Activated T-cell treated with anti-CD3 and anti-CD28 coated beads, Interleukin-2, amount 50 U/mL, for 4 hours (primary cell): ENCODE measurements around the gene PPP1R12A. TPM values are rescaled to one million over a fixed set of nuclear protein-coding genes. Genes with fewer than 3 reads are reported as not detected.
"Not testable (repeated sequence)": the region's sequence is repeated elsewhere in the genome, so short reads cannot be mapped to it uniquely, and the experiment has no call there.

Source experiments
- ATAC-seq, 2 donors: fragments of 200-7000 bp; cut with Tn5 transposase; one replicate each; pipeline ENCODE4 v1.10.0; 2021
- DNase-seq: peaks from one replicate; pipeline ENCODE4 v3.0.0-alpha.2; 2020
- H3K27me3 Mint-ChIP-seq: one replicate; pipeline ENCODE4 v1.8.0; 2021; ENCODE audit warnings: low read depth, mixed read lengths
- H3K36me3 Mint-ChIP-seq: one replicate; pipeline ENCODE4 v1.8.0; 2022; ENCODE audit warnings: mixed read lengths; ENCODE audit not compliant: insufficient read depth
- H3K4me1 Mint-ChIP-seq: one replicate; pipeline ENCODE4 v1.8.0; 2021; ENCODE audit warnings: low read depth, mixed read lengths
- H3K4me3 Mint-ChIP-seq: one replicate; pipeline ENCODE4 v1.8.0; 2021; ENCODE audit warnings: mild to moderate bottlenecking, moderate library complexity, mixed read lengths
- H3K9me3 Mint-ChIP-seq: one replicate; pipeline ENCODE4 v1.8.0; 2021; ENCODE audit warnings: mixed read lengths
- total RNA-seq, 3 donors: library from RNA; stranded (reverse); gene quantifications; one replicate each; pipeline ENCODE4 v1.2.1, GENCODE V29; 2021

Gene PPP1R12A
- total RNA-seq, 3 donors from 2014 or later = 51.0 to 62.5 (median 56.8) TPM

DNA sequence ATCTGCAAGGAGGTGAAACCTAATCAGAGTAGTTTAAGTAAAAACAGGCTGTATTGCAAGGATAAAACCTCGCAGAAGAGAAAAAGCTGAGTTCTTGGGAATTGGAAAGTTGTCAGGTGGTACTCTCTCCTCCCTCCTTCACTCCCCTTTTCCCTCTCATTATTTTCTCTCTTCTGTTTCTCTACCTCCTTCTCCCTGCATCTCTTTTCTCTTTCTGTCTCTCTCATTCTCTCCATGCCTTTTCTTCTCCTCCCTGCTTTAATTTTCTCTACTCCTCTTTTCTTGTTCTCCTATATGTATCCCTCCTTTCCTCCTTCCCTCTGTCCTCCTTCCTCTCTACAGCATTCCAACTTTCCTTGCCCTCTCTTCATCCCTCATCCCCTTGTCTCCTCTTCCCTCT is 14.2 kb upstream of the PPP1R12A start:
- no peaks in the 10 kb centered on the region for H3K4me1 Mint-ChIP-seq
- no peak for ATAC-seq
- H3K36me3 Mint-ChIP-seq = no peaks in the 10 kb centered on the region
- peaks cover 1% of the 10 kb centered on the region for H3K9me3 Mint-ChIP-seq
- DNase-seq = no peak
- H3K4me3 Mint-ChIP-seq = no peak overlapping the region
- peaks cover 5% of the 10 kb centered on the region for H3K27me3 Mint-ChIP-seq

GRCh38 chr12:79945433-79945832 is 10.5 kb upstream of the PPP1R12A start:
- DNase-seq (no peak), ATAC-seq (no peak)
- Mint-ChIP-seq H3K27me3 (peaks cover 3% of the 10 kb centered on the region), H3K36me3 (no peaks in the 10 kb centered on the region), H3K9me3 (no peaks in the 10 kb centered on the region), H3K4me3 (no peak overlapping the region), H3K4me1 (no peaks in the 10 kb centered on the region)

GRCh38 chr12:79944565-79944964 is 9.7 kb upstream of the PPP1R12A start:
- DNase-seq (no peak), ATAC-seq (no peak)
- H3K4me3 Mint-ChIP-seq = no peak overlapping the region
- H3K9me3 Mint-ChIP-seq = no peaks in the 10 kb centered on the region
- peaks cover 3% of the 10 kb centered on the region for H3K27me3 Mint-ChIP-seq
- H3K36me3 Mint-ChIP-seq = no peaks in the 10 kb centered on the region
- no peaks in the 10 kb centered on the region for H3K4me1 Mint-ChIP-seq

- H3K36me3 Mint-ChIP-seq, H3K9me3 Mint-ChIP-seq, H3K27me3 Mint-ChIP-seq, DNase-seq, ATAC-seq, H3K4me3 Mint-ChIP-seq, H3K4me1 Mint-ChIP-seq: not testable (repeated sequence)
Measured at GRCh38 chr12:79942846-79943245, 7.9 kb upstream of the PPP1R12A start.

GRCh38 chr12:79939728-79940310 is 4.9 kb upstream of the PPP1R12A start:
- Mint-ChIP-seq H3K4me1 (peaks cover 9% of the 10 kb centered on the region), H3K4me3 (no peak overlapping the region), H3K36me3 (peaks cover 1% of the 10 kb centered on the region), H3K9me3 (no peaks in the 10 kb centered on the region), H3K27me3 (no peaks in the 10 kb centered on the region)
- ATAC-seq = no peak
- DNase-seq = no peak

DNA sequence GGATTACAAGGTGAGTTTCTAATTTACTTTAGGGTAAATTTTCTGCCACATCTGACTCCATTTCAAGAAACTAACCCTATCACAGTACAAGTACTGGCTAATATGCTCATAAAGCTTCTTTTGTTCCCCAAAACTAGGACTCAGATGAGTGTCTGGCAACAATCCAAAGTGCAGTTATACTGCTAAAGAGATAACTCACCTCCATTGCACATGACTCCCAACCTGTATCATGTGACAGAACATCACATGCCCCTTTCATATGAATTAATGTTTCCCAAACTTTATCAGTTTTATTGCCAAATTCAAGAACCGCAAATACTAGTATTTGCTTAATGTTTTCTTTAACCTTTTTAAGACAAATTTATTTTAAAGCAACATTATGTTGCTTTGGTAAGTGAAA is 3.9 kb upstream of the PPP1R12A start:
- Mint-ChIP-seq H3K9me3 (no peaks in the 10 kb centered on the region), H3K4me1 (peaks cover 9% of the 10 kb centered on the region), H3K4me3 (no peak overlapping the region), H3K36me3 (peaks cover 1% of the 10 kb centered on the region), H3K27me3 (no peaks in the 10 kb centered on the region)
- DNase-seq (no peak), ATAC-seq (no peak)

DNA sequence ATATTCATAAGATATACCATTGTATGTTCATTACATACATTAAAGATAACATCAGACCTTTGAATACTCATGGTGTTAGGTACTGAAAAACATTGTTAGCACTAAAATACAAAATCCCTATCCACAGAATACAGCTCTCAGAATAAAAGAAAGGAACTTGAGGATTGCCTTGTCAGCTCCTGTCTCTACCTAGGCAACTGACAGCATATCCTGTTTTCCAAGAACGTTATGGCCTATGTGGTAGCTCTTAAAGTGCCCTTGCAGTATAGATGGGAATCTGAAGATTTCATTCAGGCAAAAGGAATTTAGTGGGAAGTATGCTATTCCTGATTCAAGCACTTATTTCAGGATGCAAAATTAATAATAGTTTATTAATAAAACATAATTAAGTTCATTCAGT is 1.8 kb upstream of the PPP1R12A start:
- peaks cover 1% of the 10 kb centered on the region for H3K36me3 Mint-ChIP-seq
- H3K4me3 Mint-ChIP-seq = no peak overlapping the region
- H3K9me3 Mint-ChIP-seq = no peaks in the 10 kb centered on the region
- ATAC-seq (no peak), DNase-seq (no peak)
- peaks cover 22% of the 10 kb centered on the region for H3K4me1 Mint-ChIP-seq
- H3K27me3 Mint-ChIP-seq = no peaks in the 10 kb centered on the region

DNA sequence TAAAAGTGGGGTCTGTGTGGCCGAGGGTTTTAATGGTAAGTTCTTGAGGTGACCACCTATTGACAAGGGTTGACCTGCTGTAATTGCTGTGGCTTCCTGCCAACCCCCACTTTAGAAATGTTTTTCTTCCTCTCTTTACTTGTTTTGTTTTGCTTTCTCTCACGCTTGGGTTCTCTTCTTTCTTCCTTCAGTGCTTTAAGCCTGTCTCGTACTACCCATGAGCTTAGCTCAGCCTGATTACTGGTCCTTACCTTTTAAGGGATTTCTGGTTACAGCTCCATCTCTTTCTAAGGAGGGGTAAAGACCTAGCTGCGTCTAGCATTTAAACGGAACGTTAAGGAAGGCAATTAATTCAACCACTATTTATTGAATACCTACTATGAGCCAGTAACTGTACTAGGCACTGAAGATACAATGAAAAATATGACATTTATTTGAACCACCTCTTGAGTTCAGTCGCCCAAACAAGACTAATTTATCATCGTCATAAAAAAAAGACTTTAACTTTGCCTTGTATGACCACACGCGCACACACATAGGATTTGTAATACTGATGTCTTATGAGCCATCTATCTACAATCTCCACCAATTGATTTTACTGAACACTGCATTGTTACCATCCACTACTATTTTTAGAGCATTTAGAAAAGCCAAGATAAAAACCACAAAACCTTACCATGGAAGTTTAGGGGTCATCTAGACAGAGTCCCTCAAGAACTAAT is 888 bp upstream of the PPP1R12A start:
- DNase-seq = no peak
- no peaks in the 10 kb centered on the region for H3K9me3 Mint-ChIP-seq
- peaks cover 1% of the 10 kb centered on the region for H3K36me3 Mint-ChIP-seq
- H3K4me1 Mint-ChIP-seq = peaks cover 25% of the 10 kb centered on the region
- ATAC-seq = no peak
- H3K27me3 Mint-ChIP-seq = no peaks in the 10 kb centered on the region
- peak overlapping the region; percentile 99 for H3K4me3 Mint-ChIP-seq

DNA sequence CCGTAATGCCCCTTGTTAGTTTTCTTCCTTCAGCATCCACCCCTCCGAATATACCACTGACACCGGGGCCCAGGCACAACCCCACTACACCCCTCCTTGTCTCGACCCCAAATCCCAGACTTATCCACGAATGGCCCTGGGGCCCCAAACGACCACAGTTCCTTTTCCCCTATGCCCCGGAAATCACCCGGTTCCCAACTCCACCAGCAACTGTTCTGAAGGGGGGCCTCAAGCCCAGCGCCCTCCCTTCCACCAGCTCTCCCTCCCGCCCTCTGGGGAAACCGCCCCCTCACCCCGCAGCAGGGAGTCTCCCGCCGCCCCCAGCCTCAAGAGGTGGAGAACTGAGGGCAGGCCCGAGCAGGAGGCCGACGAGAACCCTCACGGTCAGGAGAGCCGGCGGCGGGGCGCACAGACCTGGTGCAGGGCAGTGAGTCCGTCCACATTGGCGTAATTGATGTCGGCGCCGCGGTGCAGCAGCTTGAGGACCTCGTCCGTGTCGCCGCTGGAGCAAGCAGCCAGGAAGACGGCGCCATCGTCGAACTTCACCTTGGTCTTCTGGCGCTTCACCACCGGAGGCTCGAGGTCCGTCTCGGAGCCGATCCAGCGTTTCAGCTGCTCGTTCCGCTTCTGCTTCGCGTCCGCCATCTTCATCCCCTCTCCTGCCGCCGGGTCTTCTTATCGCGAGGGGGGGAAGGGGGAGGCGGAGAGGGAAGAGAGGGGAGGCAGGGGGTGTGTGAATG is 446 bp downstream of the PPP1R12A start:
- Mint-ChIP-seq H3K36me3 (peaks cover 1% of the 10 kb centered on the region), H3K9me3 (no peaks in the 10 kb centered on the region), H3K4me1 (peaks cover 34% of the 10 kb centered on the region), H3K4me3 (peak overlapping the region; percentile 99), H3K27me3 (no peaks in the 10 kb centered on the region)
- DNase-seq (peak; percentile 37), ATAC-seq (peak; percentile 25 to 37)

DNA sequence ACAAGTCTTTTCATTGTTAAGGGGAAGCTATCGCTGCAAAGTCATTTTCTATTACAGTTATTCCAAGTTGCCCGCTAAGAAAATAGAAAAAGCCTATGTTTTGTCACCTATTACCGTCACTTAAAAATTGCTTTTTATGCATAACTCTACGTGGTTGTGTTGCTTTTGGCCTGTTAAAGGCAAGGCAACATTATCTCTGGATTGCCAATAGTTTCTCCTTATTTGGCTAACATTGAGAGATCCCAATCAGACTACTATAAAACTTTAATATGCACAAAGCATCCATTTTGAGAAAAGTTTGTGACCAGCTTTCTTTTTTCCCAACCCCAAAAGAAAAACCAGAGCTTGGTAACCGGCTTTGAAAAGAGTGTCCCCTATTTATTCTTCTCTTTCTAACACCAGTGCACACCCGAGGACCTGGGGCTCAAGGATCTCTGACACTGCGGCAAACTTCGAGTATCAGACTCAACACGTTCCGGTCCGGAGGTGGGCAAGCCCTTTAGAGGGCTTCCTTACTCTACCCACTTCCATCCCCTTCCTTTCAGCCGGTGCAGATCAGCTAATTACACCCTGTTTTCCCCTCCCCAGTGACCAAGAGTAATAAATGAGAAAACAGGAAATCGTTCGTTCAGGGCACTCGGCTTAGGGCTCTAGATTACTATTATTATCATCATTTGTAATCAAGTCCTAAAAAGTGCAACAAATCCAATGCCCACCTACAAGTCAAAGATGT is 1.2 kb downstream of the PPP1R12A start:
- no peaks in the 10 kb centered on the region for H3K9me3 Mint-ChIP-seq
- peak overlapping the region; percentile 99 for H3K4me3 Mint-ChIP-seq
- H3K27me3 Mint-ChIP-seq = no peaks in the 10 kb centered on the region
- DNase-seq (no peak), ATAC-seq (no peak)
- H3K4me1 Mint-ChIP-seq = peaks cover 39% of the 10 kb centered on the region
- peaks cover 1% of the 10 kb centered on the region for H3K36me3 Mint-ChIP-seq

- Mint-ChIP-seq H3K27me3 (no peaks in the 10 kb centered on the region), H3K9me3 (no peaks in the 10 kb centered on the region), H3K36me3 (peaks cover 1% of the 10 kb centered on the region), H3K4me3 (peak overlapping the region; percentile 99), H3K4me1 (peaks cover 46% of the 10 kb centered on the region)
- ATAC-seq (no peak), DNase-seq (no peak)
Measured at GRCh38 chr12:79933043-79933442, 1.9 kb downstream of the PPP1R12A start.

DNA sequence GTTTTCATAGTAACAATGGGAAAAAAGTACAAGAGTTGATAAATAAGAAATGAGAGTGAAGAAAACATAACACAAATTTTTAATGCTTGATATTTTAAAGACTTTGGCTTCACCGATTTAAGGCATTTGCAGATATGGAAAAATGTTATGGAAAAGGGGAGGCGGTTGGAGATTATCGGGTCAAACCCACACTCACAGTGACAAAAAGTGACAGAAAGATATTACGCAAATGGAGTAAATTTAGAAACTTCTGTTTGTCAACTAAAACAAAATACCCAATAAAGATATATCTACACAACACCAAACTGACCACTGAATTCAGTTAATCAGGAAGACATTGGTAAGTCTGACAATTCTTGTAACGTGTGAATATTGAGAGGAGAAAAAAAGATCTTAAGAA is 2.5 kb downstream of the PPP1R12A start:
- H3K9me3 Mint-ChIP-seq = no peaks in the 10 kb centered on the region
- ATAC-seq = no peak
- peaks cover 51% of the 10 kb centered on the region for H3K4me1 Mint-ChIP-seq
- no peak for DNase-seq
- H3K4me3 Mint-ChIP-seq = peak overlapping the region; percentile 99
- H3K27me3 Mint-ChIP-seq = no peaks in the 10 kb centered on the region
- peaks cover 1% of the 10 kb centered on the region for H3K36me3 Mint-ChIP-seq

DNA sequence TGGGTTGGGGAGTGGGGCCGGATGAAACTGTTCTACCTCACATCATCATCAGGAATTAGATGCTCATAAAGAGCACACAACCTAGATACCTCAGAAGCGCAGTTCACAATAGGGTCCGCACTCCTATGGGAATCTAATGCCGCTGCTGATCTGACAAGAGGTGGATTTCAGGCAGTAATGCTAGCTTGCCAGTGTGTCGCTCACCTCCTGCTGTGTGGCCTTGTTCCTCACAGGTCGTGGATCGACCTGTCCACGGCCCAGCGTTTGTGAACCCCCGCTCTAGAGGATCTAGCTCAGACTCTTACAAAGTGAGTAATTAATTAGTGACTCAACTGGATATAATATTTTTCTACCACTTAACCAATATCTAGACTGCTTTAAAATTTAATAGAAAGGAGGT is 5.8 kb downstream of the PPP1R12A start:
- Mint-ChIP-seq H3K27me3 (no peaks in the 10 kb centered on the region), H3K36me3 (no peaks in the 10 kb centered on the region), H3K9me3 (no peaks in the 10 kb centered on the region), H3K4me3 (no peak overlapping the region), H3K4me1 (peaks cover 64% of the 10 kb centered on the region)
- DNase-seq = no peak
- ATAC-seq = no peak

GRCh38 chr12:79927772-79928474 is 7.0 kb downstream of the PPP1R12A start:
- peaks cover 62% of the 10 kb centered on the region for H3K4me1 Mint-ChIP-seq
- ATAC-seq (peak; percentile 98 to 99), DNase-seq (peak; percentile 21)
- no peaks in the 10 kb centered on the region for H3K27me3 Mint-ChIP-seq
- H3K9me3 Mint-ChIP-seq = no peaks in the 10 kb centered on the region
- no peak overlapping the region for H3K4me3 Mint-ChIP-seq
- H3K36me3 Mint-ChIP-seq = no peaks in the 10 kb centered on the region
